Omental fat pad (tissue), 4 donors: ENCODE measurements around the gene BBLN. TPM values are rescaled to one million over a fixed set of nuclear protein-coding genes. Genes with fewer than 3 reads are reported as not detected.

Experiments used
- ATAC-seq: fragments of 150-250 bp; one replicate; pipeline ENCODE4 v1.9.1; 2016; ENCODE audit warnings: mild to moderate bottlenecking, moderate library complexity; ENCODE audit not compliant: low FRiP score
- DNase-seq: peaks from one replicate; pipeline ENCODE4 v3.0.0-alpha.2; 2019; ENCODE audit warnings: low spot score
- CTCF ChIP-seq, 3 donors: fragments of 450-650 bp; IDR thresholded peaks; one replicate each; pipeline ENCODE4 v1.5.1; 2016 to 2017; ENCODE audit warnings: antibody characterized with exemption in 3 of 3, mild to moderate bottlenecking in 3 of 3, moderate library complexity in 2 of 3
- total RNA-seq, 4 donors: library from RNA; depleted of rRNA; stranded (reverse); fragments of >200 nt; gene quantifications; one replicate each; pipeline ENCODE4 v1.1.0, GENCODE V29; 2016

Gene BBLN
- total RNA-seq, 4 donors from 2014 or later: 117 to 174 (median 138) TPM

GRCh38 chr9:128149951-128150593, 10.0 kb upstream of the BBLN start:
- DNase-seq: no peak

GRCh38 chr9:128150594-128151308, 9.3 kb upstream of the BBLN start:
- TF ChIP-seq CTCF (IDR thresholded peaks at IDR 0.05): no peak
- no peak for DNase-seq
- ATAC-seq: no peak

More at GRCh38 chr9:128149951-128150593, 10.0 kb upstream of the BBLN start:
- no peak for TF ChIP-seq CTCF (IDR thresholded peaks at IDR 0.05)
- no peak for ATAC-seq

- no peak for DNase-seq
- TF ChIP-seq CTCF (IDR thresholded peaks at IDR 0.05): no peak
- ATAC-seq: no peak
These were observed 8.5 kb upstream of the BBLN start for GRCh38 chr9:128151309-128152132.

- no peak for ATAC-seq
- TF ChIP-seq CTCF (IDR thresholded peaks at IDR 0.05): no peak
- DNase-seq: no peak
These were observed 7.7 kb upstream of the BBLN start for GRCh38 chr9:128152133-128153059.

GRCh38 chr9:128153060-128153946, 6.8 kb upstream of the BBLN start:
- no peak for ATAC-seq
- TF ChIP-seq CTCF (IDR thresholded peaks at IDR 0.05): no peak
- no peak for DNase-seq
